NCI-H460 (cell line): ENCODE results near the gene KCNMA1. TPM values are rescaled to one million over a fixed set of nuclear protein-coding genes. Genes with fewer than 3 reads are reported as not detected.

Experiments
- DNase-seq: peaks from one replicate; pipeline ENCODE4 v3.0.0-alpha.2; 2016; ENCODE audit warnings: low read depth; ENCODE audit errors: extremely low read depth
- total RNA-seq: library from RNA; depleted of rRNA; stranded (reverse); fragments of >200 nt; shearing (Covaris generic); gene quantifications from 2 replicates; pipeline ENCODE4 v1.2.3, GENCODE V29; 2014

The KCNMA1 gene
- total RNA-seq, 1 experiment from 2014 or later = 0.54 TPM

- DNase-seq = no peak
Measured at GRCh38 chr10:77635402-77636227, 2.0 kb downstream of the KCNMA1 start.

- DNase-seq = no peak
Measured at GRCh38 chr10:77634939-77635338, 2.7 kb downstream of the KCNMA1 start.

GRCh38 chr10:77633376-77633775, 4.2 kb downstream of the KCNMA1 start:
- DNase-seq = no peak

GRCh38 chr10:77631241-77631640, 6.4 kb downstream of the KCNMA1 start:
- no peak for DNase-seq

- no peak for DNase-seq
Measured at GRCh38 chr10:77630507-77630848, 7.1 kb downstream of the KCNMA1 start.

- no peak for DNase-seq
Measured at GRCh38 chr10:77629775-77630506, 7.7 kb downstream of the KCNMA1 start.

- DNase-seq = no peak
Measured at GRCh38 chr10:77628906-77629730, 8.5 kb downstream of the KCNMA1 start.

GRCh38 chr10:77626266-77626935, 11.2 kb downstream of the KCNMA1 start:
- no peak for DNase-seq

- no peak for DNase-seq
Measured at GRCh38 chr10:77625379-77625778, 12.2 kb downstream of the KCNMA1 start.

GRCh38 chr10:77622889-77623291, 14.7 kb downstream of the KCNMA1 start:
- DNase-seq = no peak

GRCh38 chr10:77620731-77621130, 16.9 kb downstream of the KCNMA1 start:
- DNase-seq = no peak

- DNase-seq = no peak
Measured at GRCh38 chr10:77619964-77620703, 17.5 kb downstream of the KCNMA1 start.

- DNase-seq = no peak
Measured at GRCh38 chr10:77618117-77618516, 19.5 kb downstream of the KCNMA1 start.

- no peak for DNase-seq
Measured at GRCh38 chr10:77616766-77617165, 20.8 kb downstream of the KCNMA1 start.

- no peak for DNase-seq
Measured at GRCh38 chr10:77614778-77615625, 22.6 kb downstream of the KCNMA1 start.

GRCh38 chr10:77613476-77614130, 24.0 kb downstream of the KCNMA1 start:
- no peak for DNase-seq

GRCh38 chr10:77611670-77612069, 25.9 kb downstream of the KCNMA1 start:
- no peak for DNase-seq

GRCh38 chr10:77611221-77611620, 26.4 kb downstream of the KCNMA1 start:
- DNase-seq = no peak
